Measurements from ENCODE around the gene DDX11.
"Not testable (repeated sequence)": the region's sequence is repeated elsewhere in the genome, so short reads cannot be mapped to it uniquely, and the experiment has no call there.

Gene DDX11

DNA sequence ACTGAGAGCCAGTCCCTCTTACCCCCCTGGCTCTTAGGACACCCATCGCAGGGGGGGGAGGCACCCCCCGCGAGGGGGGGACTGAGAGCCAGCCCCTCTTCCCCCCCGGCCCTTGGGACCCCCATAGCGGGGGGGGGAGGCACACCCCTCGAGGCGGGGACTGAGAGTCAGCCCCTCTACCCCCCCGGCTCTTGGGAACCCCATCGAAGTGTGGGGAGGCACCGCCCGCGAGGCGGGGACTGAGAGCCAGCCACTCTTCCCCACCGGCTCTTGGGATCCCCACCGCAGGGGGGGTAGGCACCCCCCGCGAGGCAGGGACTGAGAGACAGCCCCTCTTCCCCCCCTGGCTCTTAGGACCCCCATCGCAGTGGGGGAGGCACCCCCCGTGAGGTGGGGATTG lies 48.8 kb downstream of the DDX11 start:
- no peak overlapping the region for H3K27ac Mint-ChIP-seq
- TF ChIP-seq, protein P1, sequence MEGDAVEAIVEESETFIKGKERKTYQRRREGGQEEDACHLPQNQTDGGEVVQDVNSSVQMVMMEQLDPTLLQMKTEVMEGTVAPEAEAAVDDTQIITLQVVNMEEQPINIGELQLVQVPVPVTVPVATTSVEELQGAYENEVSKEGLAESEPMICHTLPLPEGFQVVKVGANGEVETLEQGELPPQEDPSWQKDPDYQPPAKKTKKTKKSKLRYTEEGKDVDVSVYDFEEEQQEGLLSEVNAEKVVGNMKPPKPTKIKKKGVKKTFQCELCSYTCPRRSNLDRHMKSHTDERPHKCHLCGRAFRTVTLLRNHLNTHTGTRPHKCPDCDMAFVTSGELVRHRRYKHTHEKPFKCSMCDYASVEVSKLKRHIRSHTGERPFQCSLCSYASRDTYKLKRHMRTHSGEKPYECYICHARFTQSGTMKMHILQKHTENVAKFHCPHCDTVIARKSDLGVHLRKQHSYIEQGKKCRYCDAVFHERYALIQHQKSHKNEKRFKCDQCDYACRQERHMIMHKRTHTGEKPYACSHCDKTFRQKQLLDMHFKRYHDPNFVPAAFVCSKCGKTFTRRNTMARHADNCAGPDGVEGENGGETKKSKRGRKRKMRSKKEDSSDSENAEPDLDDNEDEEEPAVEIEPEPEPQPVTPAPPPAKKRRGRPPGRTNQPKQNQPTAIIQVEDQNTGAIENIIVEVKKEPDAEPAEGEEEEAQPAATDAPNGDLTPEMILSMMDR (IDR thresholded peaks at IDR 0.05) = no peak
- H3K36me3 Mint-ChIP-seq (ENCODE audit: low read depth) = no peaks in the 10 kb centered on the region

DNA sequence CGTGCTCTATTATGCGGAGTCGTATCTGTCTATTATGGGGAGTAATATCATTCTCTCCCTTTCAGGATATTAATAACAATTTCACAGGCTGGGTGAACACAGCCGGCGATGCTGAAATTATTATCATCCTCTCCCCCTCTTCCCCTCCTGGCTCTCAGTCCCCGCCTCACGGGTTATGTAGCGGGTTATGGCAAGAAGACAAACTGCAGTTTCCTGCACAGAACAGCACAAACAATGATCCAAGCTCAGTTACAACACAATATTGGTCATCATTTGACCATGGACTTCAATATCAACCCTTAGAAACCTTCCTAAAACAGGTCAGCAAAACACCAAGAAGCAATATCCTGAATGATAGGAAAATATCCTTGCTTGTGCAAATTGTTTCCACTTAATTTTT lies 50.5 kb downstream of the DDX11 start:
- DNase-seq; H3K36me3 Mint-ChIP-seq (ENCODE audit: low read depth); H3K9me3 Mint-ChIP-seq; H3K27ac Mint-ChIP-seq; H3K4me3 Mint-ChIP-seq: not testable (repeated sequence)
- peaks cover 24% of the 10 kb centered on the region for H3K4me1 Mint-ChIP-seq
- H3K27me3 Mint-ChIP-seq (ENCODE audit: low read depth, poor library complexity) = peaks cover 24% of the 10 kb centered on the region

More for the DNA sequence above, 48.8 kb downstream of the DDX11 start:
- DNase-seq = no peak
- Mint-ChIP-seq H3K27me3 (ENCODE audit: low read depth, poor library complexity) (peaks cover 34% of the 10 kb centered on the region), H3K4me3 (no peak overlapping the region), H3K4me1 (peaks cover 12% of the 10 kb centered on the region), H3K9me3 (no peaks in the 10 kb centered on the region)

- not testable (repeated sequence) for H3K27ac Mint-ChIP-seq; H3K4me3 Mint-ChIP-seq; H3K9me3 Mint-ChIP-seq; H3K36me3 Mint-ChIP-seq (ENCODE audit: low read depth); DNase-seq
- H3K27me3 Mint-ChIP-seq (ENCODE audit: low read depth, poor library complexity) = peaks cover 17% of the 10 kb centered on the region
- H3K4me1 Mint-ChIP-seq = peaks cover 32% of the 10 kb centered on the region
Measured at GRCh38 chr12:31125171-31125570, 51.5 kb downstream of the DDX11 start.

GRCh38 chr12:31127209-31127848 lies 53.7 kb downstream of the DDX11 start:
- H3K36me3 Mint-ChIP-seq (ENCODE audit: low read depth); H3K27me3 Mint-ChIP-seq (ENCODE audit: low read depth, poor library complexity); DNase-seq; H3K27ac Mint-ChIP-seq; H3K4me3 Mint-ChIP-seq; H3K9me3 Mint-ChIP-seq: not testable (repeated sequence)
- H3K4me1 Mint-ChIP-seq = peaks cover 45% of the 10 kb centered on the region

- not testable (repeated sequence) for H3K27me3 Mint-ChIP-seq (ENCODE audit: low read depth, poor library complexity); H3K36me3 Mint-ChIP-seq (ENCODE audit: low read depth); H3K27ac Mint-ChIP-seq; DNase-seq; H3K4me3 Mint-ChIP-seq
- peaks cover 19% of the 10 kb centered on the region for H3K9me3 Mint-ChIP-seq
- peaks cover 12% of the 10 kb centered on the region for H3K4me1 Mint-ChIP-seq
Measured at GRCh38 chr12:31136581-31136980, 62.9 kb downstream of the DDX11 start.

DNA sequence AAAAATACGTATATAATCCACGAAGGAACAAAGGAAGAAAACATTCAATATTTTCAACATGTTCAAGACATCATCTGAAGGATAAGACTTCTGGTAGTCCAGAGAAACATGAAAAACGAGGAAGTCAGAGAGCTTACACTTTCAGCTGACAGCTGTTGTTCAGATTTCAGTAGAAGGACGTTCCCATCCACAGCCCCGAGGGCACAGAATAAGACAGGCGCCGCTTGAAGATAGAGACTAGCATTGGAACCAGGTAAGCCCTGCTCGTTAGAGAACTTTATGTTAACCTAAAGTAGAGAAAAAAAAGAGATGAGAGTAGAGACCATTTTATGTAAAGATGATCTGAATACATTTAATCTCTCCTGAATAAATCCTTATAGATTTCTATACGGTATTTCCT lies 71.1 kb downstream of the DDX11 start:
- H3K27me3 Mint-ChIP-seq (ENCODE audit: low read depth, poor library complexity); H3K36me3 Mint-ChIP-seq (ENCODE audit: low read depth); DNase-seq; H3K4me1 Mint-ChIP-seq; H3K4me3 Mint-ChIP-seq; H3K27ac Mint-ChIP-seq: not testable (repeated sequence)
- peaks cover 14% of the 10 kb centered on the region for H3K9me3 Mint-ChIP-seq

- DNase-seq; H3K4me3 Mint-ChIP-seq; H3K27me3 Mint-ChIP-seq (ENCODE audit: low read depth, poor library complexity); H3K36me3 Mint-ChIP-seq (ENCODE audit: low read depth); H3K9me3 Mint-ChIP-seq; H3K27ac Mint-ChIP-seq; H3K4me1 Mint-ChIP-seq: not testable (repeated sequence)
Measured at GRCh38 chr12:31145296-31145695, 71.6 kb downstream of the DDX11 start.

- not testable (repeated sequence) for H3K9me3 Mint-ChIP-seq; H3K36me3 Mint-ChIP-seq (ENCODE audit: low read depth); H3K4me3 Mint-ChIP-seq; DNase-seq; H3K27me3 Mint-ChIP-seq (ENCODE audit: low read depth, poor library complexity); H3K4me1 Mint-ChIP-seq; H3K27ac Mint-ChIP-seq
Measured at GRCh38 chr12:31147415-31147814, 73.8 kb downstream of the DDX11 start.

GRCh38 chr12:31150766-31151165 lies 77.1 kb downstream of the DDX11 start:
- H3K27ac Mint-ChIP-seq; H3K4me1 Mint-ChIP-seq; H3K4me3 Mint-ChIP-seq; H3K36me3 Mint-ChIP-seq (ENCODE audit: low read depth); H3K27me3 Mint-ChIP-seq (ENCODE audit: low read depth, poor library complexity); H3K9me3 Mint-ChIP-seq; DNase-seq: not testable (repeated sequence)
